GM21367 (cell line): ENCODE data around the gene PHLDB3.

Source experiments
- ATAC-seq: cut with Tn5 transposase; IDR thresholded peaks from one replicate; pipeline ENCODE4 v1.9.1; 2021; ENCODE audit not compliant: unreplicated experiment

Gene PHLDB3

DNA sequence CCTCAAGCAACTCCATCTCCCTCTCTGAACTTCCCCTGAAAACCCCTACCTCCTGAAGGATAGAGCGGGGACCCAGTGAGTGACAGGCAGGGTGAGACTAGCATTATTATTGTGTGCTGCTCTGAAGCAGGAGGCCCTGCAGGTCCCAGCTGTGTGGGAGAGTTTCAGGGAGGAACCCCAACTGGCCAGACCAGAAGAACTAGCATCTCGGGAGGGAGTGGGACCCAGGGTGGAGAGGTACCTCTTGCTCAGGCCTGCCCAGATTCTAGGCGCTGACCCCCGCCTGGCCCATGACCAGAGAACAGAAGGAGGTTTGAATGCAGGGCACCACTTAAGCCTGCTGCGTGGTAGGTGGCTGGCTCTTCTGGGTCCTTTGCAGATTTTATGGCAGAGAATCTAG, 33.5 kb downstream of the PHLDB3 start:
- no peak for ATAC-seq

DNA sequence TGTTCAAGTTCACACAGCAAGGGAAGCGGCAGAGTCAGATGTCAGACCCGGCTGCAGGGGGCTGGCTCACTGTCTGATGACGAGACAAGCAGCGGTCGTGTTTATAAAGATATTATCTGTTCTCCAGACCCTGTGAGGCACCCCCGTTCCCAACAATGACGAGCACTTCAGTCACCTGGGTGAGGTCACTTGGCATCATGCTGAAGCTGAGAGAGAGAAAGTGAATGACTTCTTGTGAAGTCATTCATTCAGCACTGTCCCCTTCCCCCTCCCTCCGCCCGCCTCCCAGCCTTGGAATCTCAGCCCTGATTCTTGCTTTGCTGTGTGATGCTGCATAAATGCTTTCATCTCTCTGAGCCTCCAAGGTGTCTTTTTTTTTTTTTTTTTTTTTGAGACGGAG, 34.3 kb downstream of the PHLDB3 start:
- ATAC-seq: no peak

DNA sequence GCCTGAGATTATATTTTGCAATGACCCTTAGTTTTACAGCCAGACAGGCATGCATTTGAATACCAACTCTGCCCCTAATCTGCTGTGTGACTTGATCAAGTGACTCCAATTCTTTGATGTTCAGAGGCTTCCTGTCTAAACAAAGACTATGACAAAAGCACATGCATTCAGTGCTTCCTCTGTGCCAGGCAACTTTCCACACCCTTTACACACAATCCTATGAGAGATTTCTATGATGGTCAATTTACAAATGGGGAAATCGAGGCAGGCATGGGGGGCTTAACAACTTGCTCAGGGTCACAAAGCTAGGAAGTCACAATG, 35.4 kb downstream of the PHLDB3 start:
- ATAC-seq: no peak

DNA sequence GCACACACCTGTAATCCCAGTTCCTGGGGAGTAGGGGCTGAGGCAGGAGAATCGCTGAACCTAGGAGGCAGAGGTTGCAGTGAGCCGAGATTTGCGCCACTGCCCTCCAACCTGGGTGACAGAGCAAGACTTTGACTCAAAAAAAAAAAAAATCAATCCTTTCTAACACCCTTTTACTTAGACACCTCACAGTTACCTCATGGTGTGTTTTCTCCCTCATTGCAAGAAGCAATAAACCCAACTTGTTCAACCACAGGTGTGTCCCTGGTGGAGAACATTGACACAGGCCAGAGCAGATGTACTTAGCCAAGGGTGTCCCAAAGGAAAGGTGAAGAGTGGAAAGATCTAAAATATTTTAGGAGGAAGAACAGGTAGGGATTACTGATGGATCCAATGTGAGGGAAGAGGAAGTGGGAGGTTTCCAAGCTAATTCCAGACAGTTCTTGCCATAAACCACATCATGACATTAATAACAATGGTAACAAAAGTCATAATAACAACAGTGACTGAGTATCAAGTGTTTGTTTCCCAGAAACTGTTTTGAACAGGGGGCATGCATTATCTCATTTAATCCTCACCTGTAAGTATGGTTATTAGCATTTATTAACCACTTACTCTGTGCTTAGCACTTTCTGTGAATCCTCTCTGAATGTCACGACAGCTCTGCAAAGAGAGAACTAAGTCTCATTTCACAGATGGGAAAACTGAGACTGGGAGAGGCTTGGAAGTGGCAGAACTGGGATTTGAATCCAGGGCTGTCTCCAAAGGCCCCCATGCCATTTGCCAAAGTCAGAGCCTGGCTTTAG, 36.0 kb downstream of the PHLDB3 start:
- no peak for ATAC-seq

DNA sequence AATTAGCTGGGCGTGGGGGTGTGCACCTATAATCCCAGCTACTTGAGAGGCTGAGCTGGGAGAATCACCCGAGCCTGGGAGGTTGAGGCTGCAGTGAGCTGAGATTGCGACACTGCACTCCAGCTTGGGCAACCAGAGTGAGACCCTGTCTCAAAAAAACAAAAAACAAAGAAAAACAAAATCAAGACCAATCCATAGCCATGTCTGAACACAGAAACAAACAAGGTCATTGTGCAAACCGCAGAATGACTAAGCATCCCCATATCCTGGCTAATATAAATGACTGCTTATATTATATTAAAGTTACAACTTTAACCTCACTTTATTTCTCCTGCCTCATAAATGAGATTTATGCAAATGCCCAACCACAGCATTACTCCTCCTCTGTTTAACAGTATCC, 36.8 kb downstream of the PHLDB3 start:
- no peak for ATAC-seq

DNA sequence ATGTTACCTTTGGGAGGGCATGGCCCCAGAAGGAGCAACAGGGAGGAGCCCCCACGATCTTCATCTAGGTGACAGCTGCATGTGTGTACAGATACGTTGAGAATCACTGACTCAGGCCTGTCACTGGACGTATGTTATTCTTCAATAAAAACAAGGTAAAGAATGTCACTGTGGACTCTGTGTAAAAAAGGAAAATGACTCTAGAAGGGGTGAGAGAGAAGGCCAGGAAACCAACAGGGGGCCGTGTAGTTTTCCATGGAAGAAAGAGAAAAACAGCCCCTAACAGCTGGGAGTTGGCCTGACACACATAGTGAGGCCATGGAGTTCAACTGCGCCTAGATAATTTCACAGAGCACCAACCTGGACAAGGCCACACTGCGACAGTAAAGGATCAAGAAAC, 37.3 kb downstream of the PHLDB3 start:
- ATAC-seq: no peak

DNA sequence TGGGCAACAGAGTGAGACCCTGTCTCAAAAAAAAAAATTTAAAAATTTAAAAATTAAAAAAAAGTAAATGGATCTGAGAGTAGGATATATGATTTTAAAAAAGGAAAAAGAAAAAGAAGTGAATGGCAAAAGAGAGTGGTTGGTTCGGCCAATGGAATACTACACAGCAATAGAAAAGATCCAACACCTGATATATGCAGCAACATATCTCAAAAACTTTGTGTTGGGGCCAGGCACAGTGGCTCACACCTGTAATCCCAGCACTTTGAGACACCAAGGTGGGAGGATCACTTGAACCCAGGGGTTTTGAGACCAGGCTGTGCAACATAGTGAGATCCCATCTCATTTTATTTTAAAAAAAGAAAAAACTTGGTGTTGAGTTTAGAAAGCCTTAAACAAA, 37.8 kb downstream of the PHLDB3 start:
- no peak for ATAC-seq

DNA sequence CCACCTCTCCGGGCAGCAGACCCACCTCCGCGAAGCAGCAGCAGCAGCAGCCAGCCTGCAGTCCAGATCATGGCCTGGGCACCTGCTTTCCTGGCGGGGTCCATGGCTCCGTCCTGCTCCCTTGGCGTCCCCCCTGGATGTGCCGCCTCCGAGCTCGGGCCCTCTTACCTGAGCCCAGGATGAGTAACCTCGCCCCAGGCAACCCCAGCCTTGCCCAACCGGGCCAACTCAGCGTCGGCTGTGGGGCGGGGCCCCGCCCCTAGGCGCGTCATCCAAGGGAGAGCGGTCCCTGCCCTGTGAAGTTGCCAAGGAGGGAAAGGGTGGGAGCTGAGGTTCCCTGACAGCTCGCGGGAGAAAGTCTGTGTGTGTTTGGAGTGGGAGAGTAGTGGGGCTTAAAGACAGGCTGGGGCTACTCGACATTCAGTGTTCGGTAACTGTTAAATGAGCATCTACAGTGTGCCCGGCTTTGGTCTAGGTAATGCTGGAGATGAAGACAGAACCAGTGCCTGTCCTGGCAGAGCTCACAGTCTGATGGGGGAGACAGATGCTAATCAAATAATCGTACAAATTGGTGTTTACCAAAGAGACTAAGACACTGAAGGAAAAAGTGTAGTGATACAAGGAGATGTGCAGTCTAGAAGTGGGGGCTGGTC, 39.0 kb downstream of the PHLDB3 start, which contains the start of gene LYPD3:
TSS of gene LYPD3 (minus strand) at position 141 of the 653 bp plus-strand sequence. CDS start at position 104, 37 bp downstream.
- ATAC-seq: no peak

DNA sequence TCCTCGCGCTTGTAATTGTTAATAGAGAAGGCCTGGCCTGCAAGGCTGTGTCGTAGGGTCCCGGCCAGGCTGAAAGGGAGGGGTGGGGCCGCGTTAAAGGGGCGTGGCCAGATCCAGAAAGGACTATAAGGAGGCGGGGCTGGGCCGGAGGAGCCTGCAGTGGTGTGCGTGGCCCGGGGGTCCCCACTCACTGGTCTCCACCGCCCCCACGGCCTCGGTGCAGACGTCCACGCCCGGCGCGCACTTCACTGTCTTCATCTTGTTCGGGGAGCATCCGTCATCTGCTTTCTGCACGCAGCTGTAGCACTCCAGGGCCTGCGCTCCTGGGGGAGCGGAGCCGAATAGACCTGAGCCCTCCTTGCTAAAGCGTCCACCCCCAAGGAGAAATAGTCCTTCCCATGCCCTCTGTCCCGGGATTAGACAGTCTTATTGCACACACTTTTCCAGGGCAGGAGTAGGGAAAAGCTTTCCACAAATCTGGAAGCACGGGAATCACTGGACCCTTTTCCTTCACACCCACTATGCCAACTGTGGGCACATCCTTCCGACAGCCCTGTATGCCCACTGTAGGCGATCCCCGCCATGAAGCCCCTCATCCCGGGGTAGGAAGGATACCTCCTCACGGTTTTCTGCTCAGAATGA, 40.3 kb downstream of the PHLDB3 start:
- no peak for ATAC-seq

DNA sequence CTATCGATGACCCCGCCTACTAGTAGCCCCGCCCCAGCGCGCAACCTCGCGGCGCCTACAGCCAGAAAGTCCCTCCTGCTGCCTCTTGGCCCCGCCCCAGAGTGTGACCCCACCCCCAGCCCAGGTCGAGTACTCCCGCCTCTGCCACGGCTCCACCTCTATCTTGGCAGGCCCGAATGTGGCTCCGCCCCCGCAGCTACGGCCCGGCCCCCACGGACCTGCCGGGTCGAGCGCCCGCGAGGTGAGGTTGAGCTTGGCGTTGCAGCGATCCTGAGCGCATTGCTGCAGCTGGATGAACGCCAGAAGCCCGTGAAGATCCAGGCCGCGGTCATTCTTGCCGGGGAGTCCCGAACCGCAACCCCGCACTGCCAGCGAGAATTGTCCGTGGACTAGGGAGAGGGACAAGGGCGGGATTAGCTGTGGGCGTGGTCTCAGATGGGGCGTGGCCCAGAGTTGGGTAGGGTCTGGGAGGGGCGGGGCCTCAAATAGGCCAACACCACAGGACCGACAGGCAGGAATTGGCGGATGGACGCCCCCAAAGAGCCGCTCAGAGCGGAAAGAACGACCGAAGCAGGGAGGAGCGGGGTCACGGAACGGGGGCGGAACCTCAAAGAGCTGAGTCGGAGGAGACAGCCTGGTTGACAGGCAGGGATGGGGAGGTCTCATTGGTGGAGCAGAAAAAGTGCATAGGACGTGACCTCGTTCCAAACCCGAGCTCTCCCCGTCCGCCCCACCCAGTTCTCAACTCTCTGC, 41.0 kb downstream of the PHLDB3 start:
- peak; percentile 68 for ATAC-seq

DNA sequence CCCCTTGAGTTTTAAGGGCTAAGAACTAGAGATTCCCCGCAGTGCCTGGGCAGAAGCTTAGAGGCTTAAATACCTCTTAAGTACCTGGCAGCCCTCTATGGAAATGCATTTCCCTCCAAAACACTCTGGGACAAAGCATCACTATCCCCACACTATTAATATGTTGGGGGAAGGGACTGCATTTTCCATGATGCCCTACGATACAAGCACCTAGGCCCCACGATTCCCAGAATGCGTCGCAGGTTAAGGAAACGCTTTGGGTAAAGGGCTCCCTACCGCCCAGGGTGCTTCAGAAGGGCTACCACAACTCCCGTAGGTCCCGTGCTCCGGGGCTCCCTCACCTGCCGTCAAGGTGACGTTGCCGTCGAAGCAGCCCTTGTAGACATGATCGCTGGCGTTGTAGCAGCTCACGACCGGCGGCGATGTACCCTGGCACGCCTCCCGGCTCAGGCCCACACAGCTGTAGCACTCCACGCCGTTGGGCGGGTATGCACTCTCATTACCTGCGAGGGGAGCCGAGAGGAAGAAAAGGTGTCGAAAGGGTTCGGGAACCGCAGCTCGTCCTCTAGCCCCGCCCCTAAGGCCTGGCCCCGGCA, 41.7 kb downstream of the PHLDB3 start:
- ATAC-seq: no peak

DNA sequence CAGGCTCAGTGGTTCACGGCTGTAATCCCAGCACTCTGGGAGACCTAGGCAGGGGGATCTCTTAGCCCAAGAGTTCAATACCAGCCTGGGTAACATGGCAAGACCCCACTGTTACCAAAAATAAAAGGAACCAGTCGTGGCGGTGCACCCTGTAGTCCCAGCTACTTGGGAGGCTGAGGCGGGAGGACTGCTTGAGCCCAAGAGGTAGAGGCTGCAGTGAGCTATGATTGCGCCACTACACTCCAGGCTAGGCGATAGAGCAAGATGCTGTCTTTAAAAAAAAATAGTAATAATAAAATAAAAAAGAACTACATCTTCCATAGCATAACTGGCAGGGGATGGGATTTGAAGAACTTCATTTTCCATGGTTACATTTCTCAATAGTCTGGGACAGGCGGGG, 42.2 kb downstream of the PHLDB3 start:
- no peak for ATAC-seq

DNA sequence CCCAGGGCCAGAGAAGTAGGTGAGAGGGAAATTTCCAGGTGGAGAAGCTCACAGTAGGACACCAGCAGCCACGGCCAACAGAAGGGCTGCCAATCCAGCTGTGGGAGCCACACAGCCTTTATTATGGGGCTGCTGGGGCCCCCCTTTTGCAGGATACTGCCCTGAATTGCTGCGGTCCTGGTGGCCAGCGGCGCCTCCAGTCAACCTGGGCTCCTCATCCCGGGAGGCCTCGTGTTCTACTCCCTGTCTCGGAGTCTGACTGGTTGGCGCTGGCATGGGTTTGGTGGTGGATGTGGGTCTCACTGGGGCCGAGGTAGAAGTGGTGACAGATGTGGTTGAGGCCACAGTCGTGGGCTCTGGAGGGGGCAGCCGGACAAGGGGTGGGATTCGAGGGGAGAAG, 43.2 kb downstream of the PHLDB3 start:
- no peak for ATAC-seq

DNA sequence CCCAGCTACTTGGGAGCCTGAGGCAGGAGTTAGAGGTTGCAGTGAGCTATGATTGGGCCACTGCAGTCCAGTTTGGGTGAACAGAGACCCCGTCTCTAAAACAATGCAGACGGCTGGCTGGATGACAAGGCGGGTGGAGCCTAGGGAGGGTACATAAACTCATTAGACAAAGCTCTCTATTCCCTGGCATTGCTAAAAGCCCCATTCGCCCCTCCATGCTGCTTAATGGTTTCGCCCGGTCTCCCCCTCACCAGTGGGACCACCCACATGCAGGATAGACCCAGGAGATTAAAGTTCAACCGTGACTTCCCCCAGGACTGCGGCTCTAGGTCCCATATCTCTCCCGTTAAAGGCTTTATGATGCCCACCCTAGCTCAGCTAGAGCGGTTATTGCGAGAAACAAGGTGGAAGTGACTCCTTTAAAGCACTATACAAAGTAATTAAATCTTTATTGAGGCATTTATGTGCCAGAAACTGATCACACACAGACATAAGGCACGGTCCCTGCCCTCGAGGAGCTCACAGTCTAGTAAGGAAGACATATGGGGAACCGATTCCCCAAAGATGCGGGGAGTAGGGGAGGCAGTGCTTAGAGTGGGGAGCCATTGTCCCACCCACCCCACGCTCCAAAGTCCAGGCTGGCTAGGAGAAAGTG, 44.1 kb downstream of the PHLDB3 start:
- ATAC-seq: no peak

DNA sequence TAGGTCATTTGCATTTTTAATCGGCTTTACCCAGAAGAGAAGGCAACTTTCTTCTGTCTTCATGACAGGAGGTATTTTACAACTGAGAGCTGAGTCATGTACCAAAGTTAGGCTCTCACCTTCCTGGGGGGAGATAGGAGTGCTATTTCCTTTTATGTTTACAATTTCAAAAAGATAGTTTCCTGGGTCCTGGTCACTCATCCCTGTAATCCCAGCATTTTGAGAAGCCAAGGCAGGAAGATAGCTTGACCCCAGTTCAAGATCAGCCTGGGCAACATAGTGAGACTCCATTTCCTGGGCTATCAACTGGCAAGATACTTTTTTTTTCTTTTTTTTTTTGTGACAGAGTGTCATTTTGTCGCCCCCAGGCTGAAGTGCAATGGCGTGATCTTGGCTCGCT, 46.7 kb downstream of the PHLDB3 start:
- no peak for ATAC-seq

DNA sequence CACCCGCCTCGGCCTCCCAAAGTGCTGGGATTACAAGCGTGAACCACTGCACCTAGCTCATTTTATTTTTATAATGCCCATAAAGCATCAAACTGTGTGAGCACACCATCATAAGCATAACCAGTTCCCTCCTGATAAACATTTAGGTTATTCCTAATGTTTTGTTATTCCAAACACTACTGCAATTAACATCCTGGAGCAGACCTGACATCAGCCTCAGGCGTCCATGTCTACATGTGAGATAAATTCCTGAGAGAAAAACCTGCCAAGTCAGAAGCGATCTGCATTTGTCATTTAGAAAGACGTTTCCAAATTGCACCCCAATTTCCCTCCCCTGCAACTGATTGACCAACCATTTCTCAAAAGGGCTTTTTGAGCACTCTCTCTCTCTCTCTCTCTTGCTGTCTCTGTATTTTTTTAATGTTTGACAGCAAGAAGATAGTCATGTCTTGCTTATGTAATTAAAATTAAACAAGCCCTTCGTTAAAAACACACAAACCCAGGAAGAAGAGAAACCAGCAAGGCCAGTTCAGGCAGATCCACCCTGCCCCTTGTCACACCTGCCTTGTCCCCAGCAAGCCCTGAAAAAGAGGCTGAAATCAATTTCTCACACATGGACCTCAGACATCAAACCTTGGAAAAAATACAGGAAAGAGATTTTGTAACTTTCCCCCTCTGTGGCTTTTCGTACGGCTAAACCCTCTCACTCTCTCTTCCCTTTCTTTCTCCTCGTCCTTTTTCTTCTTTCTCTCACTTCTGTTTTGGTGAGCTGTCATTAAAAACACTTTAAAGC, 49.0 kb downstream of the PHLDB3 start:
- no peak for ATAC-seq

DNA sequence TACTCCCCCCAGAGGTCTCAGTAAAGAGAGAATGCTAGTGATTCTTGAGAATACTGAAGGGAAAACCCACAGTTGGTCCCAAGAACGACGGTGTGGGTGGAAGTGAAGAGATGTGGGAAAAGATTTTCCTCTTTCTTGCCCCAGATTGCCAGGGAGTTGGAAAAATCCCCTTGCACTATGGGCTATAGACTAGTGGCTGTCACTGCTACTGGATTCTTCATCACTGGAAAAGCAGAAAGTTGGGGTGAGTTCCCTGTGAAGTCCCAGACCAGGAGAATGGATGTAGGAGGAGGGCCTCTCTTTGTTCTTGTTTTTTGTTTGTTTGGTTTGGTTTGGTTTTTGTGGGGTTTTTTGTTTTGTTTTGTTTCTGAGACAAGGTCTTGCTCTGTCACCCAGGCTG, 50.5 kb downstream of the PHLDB3 start:
- ATAC-seq: no peak

DNA sequence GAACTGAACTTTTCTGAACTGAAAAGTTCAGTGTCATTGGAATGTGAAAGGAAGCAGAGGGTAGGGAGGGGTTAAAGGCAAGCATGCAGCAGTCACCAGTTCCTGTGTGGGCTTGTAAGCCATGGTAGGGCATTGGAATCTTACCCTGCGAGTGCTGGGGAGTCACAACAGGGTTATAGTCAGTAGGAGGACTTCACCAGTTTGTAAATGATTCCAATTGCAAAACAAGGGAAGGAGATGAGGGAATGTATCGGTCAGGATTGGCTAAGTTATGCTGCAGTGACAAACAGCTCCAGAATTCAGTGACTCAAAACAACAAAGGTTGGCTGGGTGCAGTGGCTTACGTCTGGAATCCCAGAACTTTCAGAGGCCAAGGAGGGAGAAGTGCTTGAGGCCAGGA, 52.0 kb downstream of the PHLDB3 start:
- ATAC-seq: no peak

DNA sequence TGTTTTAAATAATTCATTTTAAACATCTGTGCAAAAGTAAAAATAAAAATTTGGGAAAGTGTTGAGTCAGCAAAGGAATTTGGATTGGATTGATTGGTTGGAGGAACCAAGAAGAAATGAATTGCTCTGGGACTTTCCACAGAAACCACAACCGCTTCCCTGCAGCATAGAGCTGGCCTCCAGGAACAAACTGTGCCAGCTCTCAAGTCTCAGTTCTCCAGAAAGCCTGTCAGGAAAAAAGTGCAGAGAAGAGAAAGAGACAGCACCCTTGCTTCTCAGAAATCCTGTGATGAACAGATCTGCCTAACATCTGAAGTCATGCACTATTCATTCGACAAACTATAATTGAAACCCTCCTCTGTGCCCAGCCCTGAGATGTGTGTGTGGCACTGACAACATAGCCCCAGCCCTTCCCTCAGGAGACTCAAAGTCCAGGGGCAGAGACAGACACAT, 54.0 kb downstream of the PHLDB3 start:
- ATAC-seq: no peak

DNA sequence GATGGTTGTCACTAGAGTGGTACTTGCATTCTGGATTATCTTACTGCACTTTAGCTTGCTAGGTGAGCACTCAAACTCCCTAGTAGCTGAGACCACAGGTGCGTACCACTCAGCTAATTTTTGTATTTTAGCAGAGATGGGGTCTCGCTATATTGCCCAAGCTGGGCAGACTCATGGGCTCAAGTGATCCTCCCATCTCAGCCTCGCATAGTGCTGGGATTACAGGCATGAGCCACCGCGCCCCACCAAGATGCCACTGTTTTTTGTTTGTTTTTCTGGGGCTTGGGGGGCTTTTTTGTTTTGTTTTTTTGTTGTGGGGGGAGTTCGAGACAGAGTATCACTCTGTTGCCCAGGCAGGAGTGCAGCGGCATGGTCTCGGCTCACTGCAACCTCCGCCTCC, 56.9 kb downstream of the PHLDB3 start:
- ATAC-seq: no peak
